Bronchial epithelial cell (primary cell): ENCODE results near the gene KRTCAP3. TPM values are rescaled to one million over a fixed set of nuclear protein-coding genes. Genes with fewer than 3 reads are reported as not detected.
A peak's percentile ranks its signal among the peaks of the same experiment; 100 is the strongest.

Experiments used
- DNase-seq: peaks from one replicate; pipeline ENCODE4 v3.0.0-alpha.2; 2010; ENCODE audit warnings: low read depth
- FAIRE-seq: peaks from 2 replicates; lab custom pipeline; 2011; peaks lifted over from hg19 to GRCh38; lab: Jason Lieb, UNC
- H3K27me3 ChIP-seq: 2 replicates; pipeline ENCODE4 v1.5.1; 2011; ENCODE audit warnings: low read length; ENCODE audit not compliant: control insufficient read depth, insufficient read depth
- H3K36me3 ChIP-seq: 2 replicates; pipeline ENCODE4 v1.5.1; 2011; ENCODE audit warnings: low read length; ENCODE audit not compliant: control insufficient read depth, insufficient read depth
- H3K4me3 ChIP-seq: 2 replicates; pipeline ENCODE4 v1.5.1; 2011; ENCODE audit warnings: mild to moderate bottlenecking, low read depth, low read length, control low read depth
- total RNA-seq: library from RNA; depleted of rRNA; stranded (reverse); fragments of >200 nt; gene quantifications from 2 replicates; pipeline ENCODE4 v1.2.1, GENCODE V29; 2014
- TF ChIP-seq, protein P1 (sequence below): IDR thresholded peaks from 2 replicates; pipeline ENCODE4 v1.5.1; 2011; ENCODE audit warnings: mild to moderate bottlenecking, moderate library complexity, low read length, control low read depth, inconsistent platforms; ENCODE audit not compliant: insufficient read depth, severe bottlenecking

The KRTCAP3 gene
- total RNA-seq, 1 donor from 2014 or later = 28.4 TPM

DNA sequence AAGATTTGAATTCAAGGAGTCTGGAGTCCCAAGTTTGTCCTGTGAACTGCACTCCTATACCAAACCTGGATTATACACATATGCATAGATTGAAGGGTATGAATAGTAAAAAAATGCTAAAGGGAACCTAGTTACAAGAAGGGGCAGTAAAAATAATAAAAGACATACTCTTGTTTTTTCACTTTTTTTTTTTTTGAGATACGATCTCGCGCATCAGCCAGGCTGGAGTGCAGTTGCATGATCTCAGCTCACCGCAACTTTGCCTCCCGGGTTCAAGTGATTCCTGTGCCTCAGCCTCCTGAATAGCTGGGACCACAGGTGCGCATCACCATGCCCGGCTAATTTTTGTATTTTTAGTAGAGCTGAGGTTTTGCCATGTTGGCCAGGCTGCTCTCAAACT is 22.3 kb downstream of the KRTCAP3 start:
- no peak overlapping the region for H3K4me3 ChIP-seq
- no peaks in the 10 kb centered on the region for H3K36me3 ChIP-seq
- no peaks in the 10 kb centered on the region for H3K27me3 ChIP-seq
- FAIRE-seq = no peak
- TF ChIP-seq, protein P1, sequence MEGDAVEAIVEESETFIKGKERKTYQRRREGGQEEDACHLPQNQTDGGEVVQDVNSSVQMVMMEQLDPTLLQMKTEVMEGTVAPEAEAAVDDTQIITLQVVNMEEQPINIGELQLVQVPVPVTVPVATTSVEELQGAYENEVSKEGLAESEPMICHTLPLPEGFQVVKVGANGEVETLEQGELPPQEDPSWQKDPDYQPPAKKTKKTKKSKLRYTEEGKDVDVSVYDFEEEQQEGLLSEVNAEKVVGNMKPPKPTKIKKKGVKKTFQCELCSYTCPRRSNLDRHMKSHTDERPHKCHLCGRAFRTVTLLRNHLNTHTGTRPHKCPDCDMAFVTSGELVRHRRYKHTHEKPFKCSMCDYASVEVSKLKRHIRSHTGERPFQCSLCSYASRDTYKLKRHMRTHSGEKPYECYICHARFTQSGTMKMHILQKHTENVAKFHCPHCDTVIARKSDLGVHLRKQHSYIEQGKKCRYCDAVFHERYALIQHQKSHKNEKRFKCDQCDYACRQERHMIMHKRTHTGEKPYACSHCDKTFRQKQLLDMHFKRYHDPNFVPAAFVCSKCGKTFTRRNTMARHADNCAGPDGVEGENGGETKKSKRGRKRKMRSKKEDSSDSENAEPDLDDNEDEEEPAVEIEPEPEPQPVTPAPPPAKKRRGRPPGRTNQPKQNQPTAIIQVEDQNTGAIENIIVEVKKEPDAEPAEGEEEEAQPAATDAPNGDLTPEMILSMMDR = no peak
- DNase-seq = no peak

GRCh38 chr2:27471961-27472360 is 29.8 kb downstream of the KRTCAP3 start:
- peaks cover 3% of the 10 kb centered on the region for H3K36me3 ChIP-seq
- TF ChIP-seq, protein P1 = no peak
- no peak overlapping the region for H3K4me3 ChIP-seq
- no peak for DNase-seq
- no peaks in the 10 kb centered on the region for H3K27me3 ChIP-seq
- FAIRE-seq = no peak

DNA sequence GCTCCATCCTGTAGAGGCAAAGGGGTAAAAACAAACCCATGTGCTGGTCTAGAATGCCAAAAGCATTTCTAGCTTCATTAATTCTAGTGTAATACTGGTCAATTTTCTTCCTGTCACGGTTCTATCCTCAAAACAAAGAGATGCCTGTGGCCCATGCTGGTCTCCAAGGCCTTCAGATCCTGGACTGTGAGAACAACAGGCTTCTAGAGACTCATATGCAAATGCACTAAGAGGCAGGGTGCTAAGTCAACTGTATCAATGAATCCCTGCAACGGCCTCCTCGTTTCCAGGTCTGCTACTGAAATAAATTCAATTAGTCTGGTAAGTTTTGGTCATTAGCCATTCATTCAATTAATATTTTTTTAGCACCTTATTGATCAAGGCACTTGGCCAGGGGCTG is 43.3 kb downstream of the KRTCAP3 start:
- FAIRE-seq = no peak
- TF ChIP-seq, protein P1 = no peak
- DNase-seq = no peak
- Histone ChIP-seq H3K4me3 (no peak overlapping the region), H3K36me3 (no peaks in the 10 kb centered on the region), H3K27me3 (no peaks in the 10 kb centered on the region)

GRCh38 chr2:27489118-27489497 is 46.9 kb downstream of the KRTCAP3 start:
- DNase-seq = no peak
- no peak for FAIRE-seq
- no peaks in the 10 kb centered on the region for H3K27me3 ChIP-seq
- TF ChIP-seq, protein P1 = no peak
- H3K36me3 ChIP-seq = no peaks in the 10 kb centered on the region
- H3K4me3 ChIP-seq = peak overlapping the region; percentile 42

- Histone ChIP-seq H3K36me3 (no peaks in the 10 kb centered on the region), H3K27me3 (no peaks in the 10 kb centered on the region), H3K4me3 (peak within 1 kb of the TSS; percentile 42)
- peak; percentile 98 for FAIRE-seq
- TF ChIP-seq, protein P1 = no peak
- peak; percentile 99 for DNase-seq
Measured at GRCh38 chr2:27489498-27490397, 47.6 kb downstream of the KRTCAP3 start, which contains the start of gene IFT172. Gene IFT172, minus strand, starts transcription at chr2:27489743. Its CDS starts 90 bp downstream, at chr2:27489653.
